ENCODE results near the gene SARS1.

The SARS1 gene

GRCh38 chr1:109229531-109230127, 15.9 kb downstream of the SARS1 start:
- no peak for DNase-seq

- DNase-seq, result no peak
Measured at GRCh38 chr1:109231066-109231465, 17.3 kb downstream of the SARS1 start.

GRCh38 chr1:109235137-109235536, 21.4 kb downstream of the SARS1 start:
- no peak for DNase-seq

GRCh38 chr1:109237512-109237911, 23.8 kb downstream of the SARS1 start:
- no peak for DNase-seq

GRCh38 chr1:109238382-109238781, 24.7 kb downstream of the SARS1 start:
- DNase-seq, result no peak

- no peak for DNase-seq
Measured at GRCh38 chr1:109239047-109239408, 25.3 kb downstream of the SARS1 start.

- peak; percentile 21 for DNase-seq
Measured at GRCh38 chr1:109239409-109240068, 25.8 kb downstream of the SARS1 start.

- DNase-seq, result peak; percentile 5
Measured at GRCh38 chr1:109240158-109241152, 26.7 kb downstream of the SARS1 start.

- DNase-seq, result no peak
Measured at GRCh38 chr1:109241344-109241743, 27.6 kb downstream of the SARS1 start.

GRCh38 chr1:109241841-109242345, 28.2 kb downstream of the SARS1 start:
- no peak for DNase-seq

GRCh38 chr1:109242387-109242786, 28.7 kb downstream of the SARS1 start:
- no peak for DNase-seq

GRCh38 chr1:109243221-109243620, 29.5 kb downstream of the SARS1 start:
- no peak for DNase-seq

GRCh38 chr1:109243860-109244552, 30.3 kb downstream of the SARS1 start:
- DNase-seq, result no peak

GRCh38 chr1:109246141-109246551, 32.4 kb downstream of the SARS1 start:
- DNase-seq, result no peak

GRCh38 chr1:109247401-109248365, 34.0 kb downstream of the SARS1 start:
- DNase-seq, result no peak

- no peak for DNase-seq
Measured at GRCh38 chr1:109248444-109248796, 34.7 kb downstream of the SARS1 start.

GRCh38 chr1:109248797-109249629, 35.3 kb downstream of the SARS1 start, which contains the start of gene CELSR2:
TSS of gene CELSR2 (plus strand) at chr1:109249539. CDS start at chr1:109250080, 541 bp downstream.
- peak; percentile 48 for DNase-seq

GRCh38 chr1:109249654-109250401, 36.1 kb downstream of the SARS1 start:
- no peak for DNase-seq

- DNase-seq, result no peak
Measured at GRCh38 chr1:109250454-109251276, 36.9 kb downstream of the SARS1 start.
